Measurements from ENCODE around the gene SDC1.
A peak's percentile ranks its signal among the peaks of the same experiment; 100 is the strongest.

SDC1 gene

DNA sequence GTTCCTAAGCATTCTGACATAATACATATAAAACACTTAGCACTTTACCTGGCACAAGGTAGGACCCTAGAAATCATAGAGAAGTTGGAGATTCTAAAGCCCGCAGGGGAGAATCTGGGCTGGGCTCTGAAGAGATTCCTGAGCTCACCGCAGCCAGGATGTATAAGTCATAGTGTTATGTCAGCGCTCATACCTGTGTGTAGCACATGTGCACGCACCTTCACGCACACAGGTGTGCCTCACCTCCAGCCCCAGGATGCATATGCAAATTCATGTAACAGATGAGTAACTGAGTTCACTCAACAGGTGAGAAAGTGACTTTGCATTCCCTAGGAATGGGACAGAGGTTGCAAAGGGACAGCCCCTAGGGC, 7.9 kb upstream of the SDC1 start:
- Histone ChIP-seq H3K4me3 (ENCODE audit: low read depth in 1 of 2, low read length in 2 of 2) (no peak overlapping the region), H3K27ac (ENCODE audit: low read length) (no peak overlapping the region), H3K4me1 (ENCODE audit: insufficient read depth, low read length) (no peaks in the 10 kb centered on the region), H2AFZ (ENCODE audit: low read depth, low read length) (no peak overlapping the region), H3K9ac (ENCODE audit: low read depth, low read length) (no peak overlapping the region), H3K4me2 (ENCODE audit: insufficient read depth, low read length) (no peak overlapping the region), H3K27me3 (ENCODE audit: insufficient read depth, low read length, poor library complexity) (peaks cover 6% of the 10 kb centered on the region), H3K36me3 (ENCODE audit: insufficient read depth, low read length) (no peaks in the 10 kb centered on the region), H3K79me2 (ENCODE audit: insufficient read depth, low read length) (no peaks in the 10 kb centered on the region), H4K20me1 (ENCODE audit: insufficient read depth, low read length) (peaks cover 3% of the 10 kb centered on the region), H3K9me3 (ENCODE audit: insufficient read depth, low read length, severe bottlenecking) (no peaks in the 10 kb centered on the region)
- DNase-seq (no peak), ATAC-seq (ENCODE audit: insufficient read depth, low read depth) (no peak)
- TF ChIP-seq CTCF (IDR thresholded peaks at IDR 0.05; ENCODE audit: borderline replicate concordance, extremely low read depth, low read length, poor library complexity, severe bottlenecking), result no peak
- TF ChIP-seq EZH2 (IDR thresholded peaks at IDR 0.05; ENCODE audit: borderline replicate concordance, low read depth, low read length, severe bottlenecking), result no peak

GRCh38 chr2:20231598-20232026, 6.7 kb upstream of the SDC1 start:
- no peak for TF ChIP-seq CTCF (IDR thresholded peaks at IDR 0.05; ENCODE audit: borderline replicate concordance, extremely low read depth, low read length, poor library complexity, severe bottlenecking)
- TF ChIP-seq EZH2 (IDR thresholded peaks at IDR 0.05; ENCODE audit: borderline replicate concordance, low read depth, low read length, severe bottlenecking), result no peak
- Histone ChIP-seq H3K9ac (ENCODE audit: low read depth, low read length) (no peak overlapping the region), H3K4me3 (ENCODE audit: low read depth in 1 of 2, low read length in 2 of 2) (no peak overlapping the region), H3K27ac (ENCODE audit: low read length) (no peak overlapping the region), H3K36me3 (ENCODE audit: insufficient read depth, low read length) (no peaks in the 10 kb centered on the region), H3K9me3 (ENCODE audit: insufficient read depth, low read length, severe bottlenecking) (no peaks in the 10 kb centered on the region), H3K79me2 (ENCODE audit: insufficient read depth, low read length) (no peaks in the 10 kb centered on the region), H3K27me3 (ENCODE audit: insufficient read depth, low read length, poor library complexity) (peaks cover 3% of the 10 kb centered on the region), H3K4me1 (ENCODE audit: insufficient read depth, low read length) (no peaks in the 10 kb centered on the region), H2AFZ (ENCODE audit: low read depth, low read length) (no peak overlapping the region), H3K4me2 (ENCODE audit: insufficient read depth, low read length) (no peak overlapping the region), H4K20me1 (ENCODE audit: insufficient read depth, low read length) (peaks cover 3% of the 10 kb centered on the region)
- DNase-seq (no peak), ATAC-seq (ENCODE audit: insufficient read depth, low read depth) (peak; percentile 49)

DNA sequence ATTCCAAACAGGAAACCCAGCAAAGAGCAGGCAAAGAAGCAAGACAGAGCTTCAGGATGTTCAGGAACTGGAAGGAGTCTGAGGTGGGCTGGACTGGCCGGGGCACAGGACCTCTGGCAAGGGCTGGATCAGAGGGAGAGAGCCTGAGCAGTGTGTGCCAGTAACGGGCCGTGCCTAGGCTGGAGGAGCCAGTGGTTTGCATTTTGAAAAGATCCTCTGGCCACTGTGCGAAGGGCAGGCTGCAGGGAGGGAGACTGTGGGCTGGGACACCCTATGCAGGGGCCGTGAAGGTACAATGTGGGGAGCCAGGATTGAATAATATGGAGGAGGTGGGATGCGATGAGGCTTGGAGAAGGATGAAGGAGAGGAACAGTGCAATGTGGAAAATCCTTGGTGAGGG, 6.2 kb upstream of the SDC1 start:
- Histone ChIP-seq H3K4me3 (ENCODE audit: low read depth in 1 of 2, low read length in 2 of 2) (no peak overlapping the region), H3K27ac (ENCODE audit: low read length) (no peak overlapping the region), H3K79me2 (ENCODE audit: insufficient read depth, low read length) (no peaks in the 10 kb centered on the region), H3K36me3 (ENCODE audit: insufficient read depth, low read length) (no peaks in the 10 kb centered on the region), H2AFZ (ENCODE audit: low read depth, low read length) (no peak overlapping the region), H3K4me2 (ENCODE audit: insufficient read depth, low read length) (no peak overlapping the region), H3K4me1 (ENCODE audit: insufficient read depth, low read length) (no peaks in the 10 kb centered on the region), H3K9me3 (ENCODE audit: insufficient read depth, low read length, severe bottlenecking) (no peaks in the 10 kb centered on the region), H4K20me1 (ENCODE audit: insufficient read depth, low read length) (peaks cover 3% of the 10 kb centered on the region), H3K9ac (ENCODE audit: low read depth, low read length) (no peak overlapping the region), H3K27me3 (ENCODE audit: insufficient read depth, low read length, poor library complexity) (peaks cover 3% of the 10 kb centered on the region)
- no peak for TF ChIP-seq EZH2 (IDR thresholded peaks at IDR 0.05; ENCODE audit: borderline replicate concordance, low read depth, low read length, severe bottlenecking)
- TF ChIP-seq CTCF (IDR thresholded peaks at IDR 0.05; ENCODE audit: borderline replicate concordance, extremely low read depth, low read length, poor library complexity, severe bottlenecking), result no peak
- ATAC-seq (ENCODE audit: insufficient read depth, low read depth) (no peak), DNase-seq (no peak)

DNA sequence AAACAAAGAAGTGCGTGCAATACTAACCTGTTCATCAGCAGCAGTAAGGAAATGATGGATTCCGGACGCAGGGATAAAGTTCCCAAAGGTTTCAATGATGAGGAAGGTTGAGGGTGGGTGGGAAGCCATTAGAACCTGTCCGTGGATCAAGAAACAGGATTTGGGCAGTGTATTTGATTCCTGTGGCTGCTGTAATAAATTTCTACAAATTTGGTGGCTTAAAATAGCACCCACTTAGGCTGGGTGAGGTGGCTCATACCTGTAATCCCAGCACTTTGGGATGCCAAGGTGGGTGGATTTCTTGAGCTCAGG, 5.1 kb upstream of the SDC1 start:
- no peaks in the 10 kb centered on the region for H3K4me1 ChIP-seq (ENCODE audit: insufficient read depth, low read length)
- DNase-seq (no peak), ATAC-seq (ENCODE audit: insufficient read depth, low read depth) (no peak)
- no peaks in the 10 kb centered on the region; the same call in 1 of the 2 replicates for H4K20me1 ChIP-seq (ENCODE audit: insufficient read depth, low read length)
- no peak overlapping the region for H2AFZ ChIP-seq (ENCODE audit: low read depth, low read length)
- H3K27me3 ChIP-seq (ENCODE audit: insufficient read depth, low read length, poor library complexity), result peaks cover 3% of the 10 kb centered on the region
- H3K9ac ChIP-seq (ENCODE audit: low read depth, low read length), result no peak overlapping the region
- H3K79me2 ChIP-seq (ENCODE audit: insufficient read depth, low read length), result no peaks in the 10 kb centered on the region
- H3K36me3 ChIP-seq (ENCODE audit: insufficient read depth, low read length), result no peaks in the 10 kb centered on the region
- no peak overlapping the region for H3K4me3 ChIP-seq (ENCODE audit: low read depth in 1 of 2, low read length in 2 of 2)
- no peaks in the 10 kb centered on the region for H3K9me3 ChIP-seq (ENCODE audit: insufficient read depth, low read length, severe bottlenecking)
- TF ChIP-seq CTCF (IDR thresholded peaks at IDR 0.05; ENCODE audit: borderline replicate concordance, extremely low read depth, low read length, poor library complexity, severe bottlenecking), result no peak
- TF ChIP-seq EZH2 (IDR thresholded peaks at IDR 0.05; ENCODE audit: borderline replicate concordance, low read depth, low read length, severe bottlenecking), result no peak
- H3K4me2 ChIP-seq (ENCODE audit: insufficient read depth, low read length), result no peak overlapping the region
- H3K27ac ChIP-seq (ENCODE audit: low read length), result no peak overlapping the region
